Right lobe of liver (tissue), 4 donors: ENCODE results near the gene VWA5B1.

Experiments
- POLR2A ChIP-seq: fragments of 450-650 bp; IDR thresholded peaks from one replicate; pipeline ENCODE4 v1.6.1; 2017; ENCODE audit warnings: antibody characterized with exemption, mild to moderate bottlenecking
- TF ChIP-seq, protein P1 (sequence below), 4 donors: fragments of 200-600 bp in 3 of 4; fragments of 450-650 bp in 1 of 4; IDR thresholded peaks; one replicate each; pipeline versions ENCODE4 v1.5.1 to v1.8.0; 2016 to 2022; ENCODE audit warnings: antibody characterized with exemption in 4 of 4, mild to moderate bottlenecking in 2 of 4
- donor health status: DM: no; HTN: no; CAD: no.
- donor health status: DM: no; HTN: no; CAD: no.
- donor health status: DM: no; HTN: yes; CAD: no.

DNA sequence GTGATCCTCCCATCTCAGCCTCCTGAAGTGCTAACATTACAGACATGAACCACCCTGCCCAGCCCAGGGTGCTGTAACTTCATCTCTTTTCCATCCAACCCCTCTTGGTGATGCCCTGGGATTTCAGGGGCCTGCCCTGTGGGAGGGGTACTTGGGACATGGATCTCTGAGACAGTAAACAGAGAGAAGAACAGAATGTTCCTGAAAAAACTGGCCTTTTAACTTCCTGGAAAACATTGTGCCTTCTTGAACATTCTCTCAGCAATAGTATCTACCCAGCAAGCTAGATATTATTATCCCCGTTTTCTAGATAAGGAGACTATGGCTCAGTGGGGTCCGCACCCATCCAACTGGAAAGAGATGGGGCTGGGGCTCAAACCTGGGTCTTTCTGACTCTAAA is 57.0 kb downstream of the VWA5B1 start:
- TF ChIP-seq, protein P1, sequence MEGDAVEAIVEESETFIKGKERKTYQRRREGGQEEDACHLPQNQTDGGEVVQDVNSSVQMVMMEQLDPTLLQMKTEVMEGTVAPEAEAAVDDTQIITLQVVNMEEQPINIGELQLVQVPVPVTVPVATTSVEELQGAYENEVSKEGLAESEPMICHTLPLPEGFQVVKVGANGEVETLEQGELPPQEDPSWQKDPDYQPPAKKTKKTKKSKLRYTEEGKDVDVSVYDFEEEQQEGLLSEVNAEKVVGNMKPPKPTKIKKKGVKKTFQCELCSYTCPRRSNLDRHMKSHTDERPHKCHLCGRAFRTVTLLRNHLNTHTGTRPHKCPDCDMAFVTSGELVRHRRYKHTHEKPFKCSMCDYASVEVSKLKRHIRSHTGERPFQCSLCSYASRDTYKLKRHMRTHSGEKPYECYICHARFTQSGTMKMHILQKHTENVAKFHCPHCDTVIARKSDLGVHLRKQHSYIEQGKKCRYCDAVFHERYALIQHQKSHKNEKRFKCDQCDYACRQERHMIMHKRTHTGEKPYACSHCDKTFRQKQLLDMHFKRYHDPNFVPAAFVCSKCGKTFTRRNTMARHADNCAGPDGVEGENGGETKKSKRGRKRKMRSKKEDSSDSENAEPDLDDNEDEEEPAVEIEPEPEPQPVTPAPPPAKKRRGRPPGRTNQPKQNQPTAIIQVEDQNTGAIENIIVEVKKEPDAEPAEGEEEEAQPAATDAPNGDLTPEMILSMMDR (IDR thresholded peaks at IDR 0.05): no peak
- TF ChIP-seq POLR2A: no peak
